HG03025 (cell line): ENCODE measurements around the gene XIRP1.

Experiments
- ATAC-seq: cut with Tn5 transposase; IDR thresholded peaks from one replicate; pipeline ENCODE4 v1.9.1; 2021; ENCODE audit warnings: mild to moderate bottlenecking, moderate library complexity; ENCODE audit not compliant: unreplicated experiment, low FRiP score

Gene XIRP1

DNA sequence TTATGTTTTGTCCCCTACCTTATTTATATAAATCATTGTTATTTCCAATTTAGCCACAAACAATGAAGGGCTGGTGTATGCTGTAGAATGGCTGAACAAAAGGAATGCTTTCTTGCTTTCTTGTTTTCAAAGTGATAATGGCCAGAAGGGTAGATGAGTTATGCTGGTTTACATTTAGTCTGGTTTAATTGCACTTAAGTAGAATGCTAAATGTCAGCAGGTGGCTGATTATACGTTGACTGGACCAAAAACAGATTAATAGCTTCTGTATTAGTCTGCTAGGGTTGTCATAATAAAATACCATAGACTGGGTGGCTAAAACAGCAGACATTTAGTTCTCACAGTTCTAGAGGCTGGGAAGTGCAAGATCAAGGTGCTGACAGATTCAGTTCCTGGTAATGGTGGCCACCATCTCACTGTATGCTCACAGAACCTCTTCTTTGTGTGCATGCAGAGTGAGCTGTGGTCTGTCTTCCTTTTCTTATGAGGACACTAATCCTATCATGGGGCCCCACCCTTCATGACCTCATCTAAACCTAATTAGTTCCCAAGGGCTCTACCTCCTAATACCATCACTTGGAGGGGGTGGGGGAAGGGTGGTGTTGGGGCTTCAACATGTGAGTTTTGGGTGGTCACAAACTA is 17.1 kb upstream of the XIRP1 start:
- ATAC-seq: no peak

DNA sequence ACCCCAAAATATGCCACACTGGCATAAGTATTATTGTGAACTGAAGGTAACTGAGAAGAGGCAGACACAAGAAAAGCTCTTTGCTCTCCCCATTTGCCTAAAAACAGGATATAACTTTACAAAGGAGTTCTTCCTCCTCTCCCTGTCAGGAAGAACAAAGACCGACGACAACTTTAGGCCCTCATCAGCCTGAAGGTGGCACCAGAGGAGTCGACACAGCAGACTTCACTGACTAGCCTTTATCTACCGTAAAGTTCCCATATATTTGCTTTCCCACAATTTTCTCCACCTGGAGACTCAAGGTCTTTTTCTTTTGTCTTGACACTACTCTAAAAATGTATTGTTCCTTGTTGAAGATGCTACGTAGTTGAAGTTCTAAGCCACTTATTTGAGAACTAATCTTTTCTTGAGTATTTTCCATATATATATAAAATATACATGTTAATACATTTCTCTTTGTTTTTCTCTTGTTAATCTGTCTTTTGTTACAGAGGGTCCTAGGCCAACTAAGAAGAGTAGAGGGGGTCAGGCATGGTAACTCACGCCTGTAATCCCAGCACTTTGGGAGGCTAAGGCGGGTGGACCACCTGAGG is 16.2 kb upstream of the XIRP1 start:
- ATAC-seq: no peak

DNA sequence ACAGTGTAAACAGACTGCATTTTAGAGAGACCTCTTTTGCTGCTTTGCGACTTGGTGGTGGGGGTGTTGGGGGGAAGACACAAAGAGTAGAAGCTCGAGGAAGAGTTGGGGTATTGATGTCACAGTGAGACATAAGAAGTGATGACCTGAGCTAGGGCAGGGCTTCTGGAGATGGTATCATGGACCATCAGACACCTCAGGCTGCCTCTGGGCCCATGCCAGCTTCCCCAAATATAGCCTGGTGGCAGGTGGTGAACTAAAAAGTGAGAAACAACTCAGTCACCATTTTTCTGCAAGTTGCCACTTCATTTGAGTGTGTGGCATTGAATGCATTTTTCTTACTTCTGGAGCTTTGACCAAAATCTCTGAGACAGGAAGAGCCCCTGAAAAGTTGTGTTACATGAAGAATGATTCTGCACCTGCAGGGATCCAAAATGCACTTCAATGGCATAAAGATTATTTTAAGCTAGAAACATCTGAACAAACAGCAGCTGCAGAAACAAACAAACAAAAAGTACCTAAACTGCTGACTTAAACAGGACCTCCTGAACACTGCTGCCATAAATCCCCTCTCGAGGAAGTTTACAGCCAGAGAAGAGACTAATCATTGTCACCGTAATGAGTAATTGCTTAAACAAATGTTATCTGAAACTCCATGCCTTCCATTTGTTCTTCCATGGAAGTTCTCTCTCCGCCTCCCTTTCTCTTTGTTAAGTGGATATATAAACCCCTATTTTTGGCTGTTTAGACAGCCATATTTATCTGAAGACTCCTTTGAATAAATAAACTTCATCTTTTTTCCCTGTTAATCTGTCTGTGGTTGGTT is 15.2 kb upstream of the XIRP1 start:
- no peak for ATAC-seq

DNA sequence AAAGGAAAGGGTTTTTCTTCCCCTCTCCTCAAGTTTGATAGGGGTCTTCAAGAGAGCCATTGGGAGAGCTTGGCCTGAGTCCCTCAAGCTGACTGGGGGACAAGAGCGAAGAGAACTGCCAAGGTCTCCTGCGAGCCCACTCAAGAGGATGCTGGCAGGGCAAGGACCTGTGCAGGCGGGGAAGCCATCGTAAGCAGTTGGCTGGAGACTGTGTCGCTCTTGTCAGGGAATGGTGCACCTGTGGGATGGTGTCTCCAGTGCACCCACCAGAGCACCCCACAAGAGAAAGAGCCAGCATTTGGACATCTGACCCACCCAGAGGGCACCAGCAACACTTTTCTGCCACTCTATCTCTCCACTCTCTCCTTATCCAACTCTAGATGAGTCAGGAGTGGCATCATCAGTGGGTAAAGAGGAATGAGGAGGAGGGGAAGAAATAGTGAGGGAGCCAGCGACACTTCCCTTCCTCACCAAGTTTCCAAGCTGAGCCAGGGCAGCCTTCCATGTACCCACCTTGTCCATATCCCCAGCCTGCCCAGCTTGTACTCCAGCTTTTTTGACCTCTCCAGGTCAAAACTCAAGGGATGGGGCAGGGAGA is 13.6 kb upstream of the XIRP1 start:
- ATAC-seq: no peak

DNA sequence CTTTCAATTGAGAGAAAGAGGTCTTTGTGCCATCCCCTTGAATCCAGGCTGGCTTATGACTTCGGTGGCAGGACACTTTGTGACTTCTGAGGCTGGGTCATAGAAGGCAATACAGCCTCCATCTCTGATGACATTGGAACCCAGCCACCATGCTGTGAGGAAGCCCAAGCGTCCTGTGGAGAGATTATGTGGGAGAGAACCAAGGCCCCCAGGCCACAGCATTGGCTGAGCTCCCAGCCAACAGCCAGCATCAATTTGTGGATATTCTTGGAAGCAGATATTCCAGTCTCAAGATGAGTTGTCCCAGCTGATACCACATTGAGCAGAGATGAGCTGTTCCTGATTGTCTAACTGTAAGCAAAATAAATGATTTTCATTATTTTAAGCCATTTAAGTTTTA is 12.7 kb upstream of the XIRP1 start:
- no peak for ATAC-seq

DNA sequence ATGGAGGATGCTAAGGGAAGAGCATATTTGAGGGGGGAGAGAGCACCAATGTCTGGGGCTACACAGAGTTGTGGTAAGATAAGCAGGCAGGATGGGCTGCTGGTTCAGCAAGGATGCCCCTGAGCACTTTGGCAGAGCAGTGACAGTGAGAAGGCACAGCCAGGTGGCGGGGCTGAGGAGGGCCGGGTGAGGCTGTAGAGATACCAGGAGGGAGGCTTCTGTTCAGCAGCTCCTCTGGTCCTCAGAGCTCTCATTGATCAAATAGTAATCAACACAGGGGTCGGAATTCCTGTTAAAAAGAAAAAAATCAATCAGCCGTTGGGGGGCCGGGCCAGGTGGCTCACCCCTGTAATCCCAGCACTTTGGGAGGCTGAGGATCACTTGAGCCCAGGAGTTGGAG is 11.5 kb upstream of the XIRP1 start:
- no peak for ATAC-seq

DNA sequence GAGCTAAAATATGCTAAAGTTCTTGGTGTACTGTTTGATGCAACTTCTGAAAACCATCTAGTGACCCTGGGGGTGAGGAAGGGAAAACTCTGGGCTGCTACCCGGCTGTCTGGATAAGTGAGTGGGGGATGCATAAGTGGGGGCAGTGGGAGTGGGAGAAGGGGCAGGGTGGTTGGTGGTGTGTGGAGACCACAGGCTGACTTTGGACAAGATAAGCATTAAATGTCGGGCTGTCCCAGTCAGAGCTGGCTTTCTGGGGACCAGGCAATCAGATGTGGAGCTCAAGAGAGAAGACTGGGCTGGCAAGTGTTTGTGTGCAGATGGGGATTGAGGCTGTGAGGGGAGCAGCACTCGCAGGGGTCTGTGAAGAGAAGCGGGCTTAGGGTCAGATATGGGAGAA is 11.0 kb upstream of the XIRP1 start:
- ATAC-seq: no peak

DNA sequence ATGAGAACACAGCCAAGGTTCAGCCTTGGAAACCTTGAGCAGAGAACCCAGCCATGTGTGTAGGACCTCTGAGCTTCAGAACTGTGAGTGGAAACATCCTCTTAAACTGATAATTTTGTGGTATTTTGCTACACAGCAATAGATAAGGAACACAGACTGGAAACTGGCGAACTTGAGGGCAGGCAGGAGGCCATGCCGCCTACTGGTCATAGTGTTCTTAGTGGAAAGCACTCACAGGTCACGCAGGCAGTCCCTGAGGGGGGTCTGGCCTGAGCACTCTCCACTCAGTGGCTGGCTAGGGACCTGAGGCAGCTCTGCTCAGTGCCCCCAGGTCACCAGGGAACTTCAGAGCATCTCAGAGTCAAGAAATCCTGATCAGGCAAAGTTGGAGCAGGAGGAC is 9.7 kb upstream of the XIRP1 start:
- ATAC-seq: no peak

DNA sequence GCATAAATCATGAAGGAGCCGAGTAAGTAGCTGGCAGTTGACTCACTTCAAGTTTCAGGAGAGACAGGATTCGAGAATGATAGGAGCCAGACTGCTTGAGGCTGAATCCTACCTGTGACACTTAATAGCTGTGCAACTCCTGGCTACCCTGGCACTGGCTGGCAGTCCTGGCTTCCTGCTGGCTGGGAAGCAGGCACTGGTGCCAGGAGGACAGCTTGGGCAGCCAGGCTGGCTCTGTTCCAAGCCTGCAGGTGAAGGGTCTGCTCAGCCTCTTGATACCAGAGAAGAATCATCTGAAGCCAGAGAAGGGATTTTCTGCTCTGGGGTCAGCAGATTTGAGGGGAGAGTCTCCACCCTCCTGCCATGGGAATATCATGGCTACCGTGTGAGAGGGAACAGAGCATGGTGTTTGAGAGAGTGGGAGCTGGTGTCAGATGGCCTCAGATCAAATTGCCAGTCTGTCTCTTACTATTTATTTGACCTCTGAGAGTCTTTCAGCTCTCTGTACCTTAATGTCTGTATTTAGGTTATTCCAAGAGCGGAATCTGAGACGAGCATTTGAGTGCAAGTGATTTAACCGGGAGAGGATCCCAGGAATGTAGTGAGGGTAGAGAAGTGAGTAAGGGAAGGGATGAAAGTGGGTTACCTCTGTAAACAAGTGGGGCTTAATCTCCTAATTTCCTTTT is 4.4 kb upstream of the XIRP1 start:
- no peak for ATAC-seq

DNA sequence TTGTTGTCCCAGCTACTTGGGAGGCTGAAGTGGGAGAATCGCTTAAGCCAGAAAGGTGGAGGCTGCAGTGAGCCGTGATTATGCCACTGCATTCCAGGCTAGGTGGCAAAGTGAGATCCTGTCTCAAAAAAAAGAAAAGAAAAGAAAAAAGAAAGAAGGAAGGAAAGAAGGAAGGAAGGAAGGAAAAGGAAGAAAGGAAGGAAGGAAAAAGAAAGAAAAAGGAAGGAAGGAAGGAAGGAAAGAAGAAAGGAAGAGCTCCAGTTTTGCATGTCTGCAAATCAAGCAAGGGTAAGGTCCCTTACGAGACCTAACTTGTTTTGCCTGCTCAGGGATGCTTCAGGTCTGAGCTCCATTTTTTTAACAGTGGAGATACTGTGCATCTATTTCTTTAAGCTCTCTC is 3.6 kb upstream of the XIRP1 start:
- ATAC-seq: no peak

DNA sequence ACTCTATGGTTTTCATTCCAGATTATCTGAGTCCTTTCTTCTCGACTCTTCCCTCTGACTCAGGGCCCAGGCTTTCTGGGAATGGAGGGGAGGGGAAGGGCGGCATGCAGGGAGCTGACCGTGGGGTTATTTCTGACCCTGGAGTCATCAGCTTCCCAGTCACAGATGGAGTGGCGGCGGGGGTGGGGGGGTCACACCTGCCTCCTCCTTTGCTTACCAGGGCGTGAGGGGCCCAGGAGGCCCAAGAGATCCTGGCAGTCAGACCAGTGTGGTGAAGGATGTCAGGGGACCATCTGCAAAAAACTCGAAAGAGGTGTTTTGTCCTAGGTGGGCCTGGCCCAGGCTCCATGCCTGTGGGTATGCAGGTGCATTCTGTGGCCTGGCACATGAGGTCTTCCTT is 996 bp upstream of the XIRP1 start:
- ATAC-seq: no peak

DNA sequence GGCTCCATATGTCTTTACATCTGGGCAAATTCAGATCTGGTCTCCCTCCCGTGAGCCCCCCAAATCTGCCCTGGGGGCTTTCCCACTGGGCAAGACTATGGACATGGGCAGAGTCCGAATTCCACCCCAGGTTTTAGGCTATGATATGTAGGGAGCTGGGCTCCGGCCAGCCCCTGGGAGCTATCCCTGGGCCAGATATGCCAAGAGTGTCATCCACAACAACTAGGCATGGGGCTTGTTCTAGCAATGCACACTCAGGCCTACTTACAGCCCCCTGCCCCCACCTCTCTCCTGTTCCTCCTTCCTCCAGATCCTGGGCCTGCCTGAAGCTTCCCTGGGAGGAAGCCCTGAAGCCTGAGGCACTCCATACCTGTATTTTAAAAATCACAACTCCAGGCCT is 622 bp downstream of the XIRP1 start:
- ATAC-seq: no peak

DNA sequence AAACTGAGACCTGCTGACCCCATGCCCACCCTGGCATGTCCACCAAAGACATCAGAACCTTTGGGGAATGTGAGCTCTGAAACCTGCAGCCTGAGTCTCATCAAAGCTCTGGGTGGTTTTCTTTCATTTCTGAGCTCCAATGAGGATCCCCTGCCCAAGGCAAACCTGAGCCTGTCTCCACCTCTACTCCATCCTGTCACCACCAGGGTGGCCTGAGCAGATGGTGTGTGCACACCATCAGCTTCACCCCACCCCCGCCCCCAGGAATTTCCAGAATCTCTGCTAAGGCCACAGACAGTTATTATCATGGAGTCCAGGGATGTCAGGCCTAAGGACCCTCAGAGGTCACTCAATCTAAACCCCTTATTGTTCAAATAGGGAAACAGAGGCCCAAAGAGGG is 1.3 kb downstream of the XIRP1 start:
- ATAC-seq: no peak

DNA sequence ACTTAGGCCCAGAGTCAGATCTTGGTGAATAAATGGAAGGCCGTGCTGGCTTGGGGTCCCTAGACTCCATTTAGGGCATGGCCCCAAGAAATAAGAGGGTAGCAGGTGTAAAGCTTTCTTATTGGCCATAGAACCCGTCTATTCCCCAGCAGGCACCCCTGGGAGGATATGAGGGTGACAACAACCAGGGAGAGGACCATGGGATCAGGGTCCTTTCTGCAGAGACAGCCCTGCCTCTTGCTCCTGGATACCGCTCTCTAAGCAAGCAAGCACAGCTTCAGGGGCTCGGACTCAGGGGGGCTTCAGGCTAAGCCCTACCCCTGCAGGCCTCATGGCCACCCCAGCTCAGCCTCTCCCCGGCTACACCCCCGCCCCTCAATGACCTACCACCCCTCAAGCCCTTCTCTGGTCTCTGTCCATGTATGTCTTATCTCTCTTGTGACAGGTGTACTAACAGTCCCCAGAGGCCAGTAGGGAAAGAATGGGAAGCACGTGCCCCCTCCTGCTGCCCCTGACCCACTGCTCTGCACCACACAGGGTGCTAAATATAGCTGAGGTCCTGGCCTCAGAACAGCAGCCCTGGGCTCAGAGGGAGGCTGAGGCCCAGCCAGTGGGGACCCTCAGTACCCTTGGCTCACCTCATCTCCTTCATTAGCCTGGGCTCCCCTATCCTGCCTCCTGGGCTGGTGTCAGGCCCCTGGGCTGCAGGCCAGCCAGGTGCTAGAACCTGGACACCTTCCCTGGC is 1.9 kb downstream of the XIRP1 start:
- ATAC-seq: no peak

DNA sequence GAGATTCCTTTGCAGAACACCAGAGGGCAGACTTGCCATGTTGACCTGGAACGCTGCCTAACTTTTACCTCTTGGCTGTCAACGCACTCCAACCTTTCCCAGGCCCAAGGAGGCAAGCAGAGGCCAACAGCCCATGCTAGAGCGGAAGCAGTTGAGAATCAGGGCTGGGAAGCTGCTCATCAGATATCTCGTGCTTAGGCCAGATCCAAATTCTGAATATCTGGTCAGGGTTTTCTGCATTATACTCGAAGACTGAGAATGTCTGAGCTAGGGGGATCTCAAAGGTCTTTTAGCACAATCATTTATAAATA is 2.5 kb downstream of the XIRP1 start:
- no peak for ATAC-seq

DNA sequence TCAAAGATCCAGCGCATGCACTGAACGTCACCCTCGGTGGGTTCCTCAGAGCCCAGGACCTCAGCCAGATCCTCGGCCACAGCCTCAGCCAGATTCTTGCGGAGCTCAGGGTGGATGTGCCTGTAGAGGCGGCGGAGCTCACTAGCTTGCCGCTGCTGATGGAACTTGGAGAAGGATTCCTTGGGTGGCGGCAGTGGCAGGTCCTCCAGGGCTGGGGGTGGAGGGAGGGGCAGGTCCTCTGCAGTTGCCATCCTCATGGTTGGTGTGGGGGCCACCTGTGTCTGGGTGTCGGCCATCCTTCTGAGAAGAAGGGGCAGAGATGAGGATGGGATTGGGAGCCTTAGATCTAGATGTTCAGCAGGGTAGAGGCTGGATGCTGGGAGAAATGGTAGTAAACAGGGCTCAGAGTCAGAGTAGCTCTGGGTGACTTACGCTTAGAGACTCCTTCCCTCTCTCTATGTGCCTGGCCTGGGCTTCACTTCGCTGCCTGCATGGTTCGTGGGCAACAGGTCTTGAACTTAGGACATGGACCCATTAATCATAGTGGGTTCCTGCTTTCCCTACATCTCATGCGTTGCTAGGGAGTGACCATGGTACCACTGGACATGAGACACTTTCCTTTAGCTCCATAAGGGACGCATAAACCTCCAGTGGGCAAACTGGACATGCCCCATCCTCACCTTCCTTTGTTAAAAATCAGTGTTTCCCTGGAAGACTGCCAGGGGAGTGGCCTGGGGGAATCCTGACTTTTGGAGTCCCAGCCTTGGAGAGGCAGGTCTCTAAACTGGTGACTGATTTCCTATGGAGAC is 3.0 kb downstream of the XIRP1 start:
- ATAC-seq: no peak

DNA sequence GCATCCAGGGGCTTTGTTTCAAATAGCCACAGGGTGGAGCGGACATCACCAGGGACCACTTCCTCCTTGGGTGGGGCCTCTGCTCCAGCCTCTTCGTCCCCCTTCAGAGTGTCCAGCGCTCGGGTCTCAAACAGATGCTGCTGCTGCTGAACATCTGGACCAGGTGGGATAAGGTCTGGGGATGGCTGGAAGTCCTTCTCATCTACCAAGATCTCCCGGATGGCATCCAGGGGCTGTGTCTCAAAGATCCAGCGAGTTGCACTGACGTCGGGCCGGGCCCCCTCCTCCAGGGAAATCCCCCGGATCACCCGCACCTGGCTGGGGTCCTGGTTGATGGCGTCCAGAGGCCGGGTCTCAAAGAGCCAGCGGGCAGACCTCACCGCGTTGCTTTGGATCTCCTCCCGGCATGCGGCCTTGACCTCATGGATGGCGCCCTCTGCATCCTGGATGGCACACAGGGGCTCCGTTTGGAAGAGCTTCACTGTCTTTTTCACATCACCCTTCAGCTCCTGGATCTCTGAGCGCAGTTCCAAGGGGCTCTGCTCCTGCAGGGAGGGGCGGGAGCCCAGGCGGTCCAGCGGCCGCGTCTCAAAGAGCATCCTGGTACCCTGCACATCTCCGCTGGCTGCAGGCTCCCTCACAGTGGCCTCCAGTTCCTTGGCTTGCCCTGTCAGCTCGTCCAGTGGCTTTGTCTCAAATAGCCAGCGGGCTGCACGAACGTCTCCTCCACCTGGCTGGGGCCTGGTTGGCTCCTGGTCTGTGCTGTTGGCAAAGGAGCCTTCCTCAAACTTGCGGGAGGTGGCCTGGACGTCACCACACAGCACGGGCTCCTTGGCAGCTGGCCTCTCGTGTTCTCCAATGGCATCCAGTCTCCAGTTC is 3.9 kb downstream of the XIRP1 start:
- ATAC-seq: no peak

DNA sequence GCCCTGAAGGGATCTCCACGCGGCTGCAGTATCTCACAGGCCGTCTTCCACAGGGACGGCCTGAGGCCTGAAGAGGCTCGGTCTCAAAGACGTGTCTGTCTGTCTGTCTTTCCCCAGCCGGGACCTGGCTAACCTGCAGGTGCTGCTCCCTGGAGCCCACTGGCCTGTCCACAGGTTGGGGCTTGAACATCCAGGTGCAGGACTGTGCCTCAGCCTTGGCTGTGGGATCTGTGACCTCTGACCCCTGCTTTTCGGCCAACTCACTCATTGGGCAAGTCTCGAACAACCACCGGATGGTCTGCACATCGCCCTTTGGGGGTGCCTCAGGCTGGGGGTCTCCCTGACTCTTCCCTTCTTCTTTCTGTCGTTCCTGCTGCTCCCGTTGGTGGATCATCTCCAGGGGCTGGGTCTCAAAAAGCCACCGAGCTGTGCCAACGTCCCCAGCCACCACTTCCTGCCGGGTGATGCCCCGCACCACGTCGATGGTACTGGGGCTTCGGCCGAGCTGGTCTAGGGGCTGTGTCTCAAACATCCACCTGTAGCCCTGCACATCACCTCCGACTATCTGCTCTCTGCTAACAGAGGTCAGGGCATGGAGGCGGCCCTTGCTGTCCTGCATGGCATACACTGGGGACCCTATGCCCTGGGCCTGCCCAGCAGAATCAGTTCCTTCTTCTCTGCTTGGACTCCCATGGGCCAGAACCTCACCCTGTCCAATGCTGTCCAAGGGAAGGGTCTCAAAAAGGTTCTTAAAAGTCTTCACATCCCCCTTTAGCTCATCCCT is 4.8 kb downstream of the XIRP1 start:
- ATAC-seq: no peak
